ENCODE measurements around the gene TAOK3.
"Not testable (repeated sequence)": the region's sequence is repeated elsewhere in the genome, so short reads cannot be mapped to it uniquely, and the experiment has no call there.

TAOK3 gene

DNA sequence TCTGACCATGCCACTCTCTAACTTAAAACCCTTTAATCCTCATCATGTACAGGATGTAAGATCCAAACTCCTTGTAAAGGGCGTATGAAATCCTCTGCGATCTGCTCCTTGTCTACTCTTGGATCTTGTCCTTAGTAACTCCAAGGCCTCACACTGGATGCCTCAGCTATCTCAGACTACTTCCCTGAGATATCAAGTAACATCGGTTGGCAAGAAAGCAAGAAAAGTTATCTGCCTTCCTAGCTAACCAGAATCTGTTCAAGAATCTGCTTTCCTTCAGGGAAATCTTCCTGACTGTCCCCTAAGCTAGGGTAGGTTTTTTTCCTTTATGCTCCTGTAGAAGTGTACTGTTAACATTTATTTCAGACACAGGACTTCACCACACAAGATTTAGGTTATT lies 82.6 kb downstream of the TAOK3 start:
- no peak overlapping the region for H3K9ac ChIP-seq (ENCODE audit: insufficient read length)
- H3K27ac ChIP-seq: no peak overlapping the region
- H3K9me3 ChIP-seq (ENCODE audit: low read depth, low read length): no peaks in the 10 kb centered on the region
- H3K36me3 ChIP-seq (ENCODE audit: insufficient read depth, low read length): no peaks in the 10 kb centered on the region
- no peak for DNase-seq (ENCODE audit: low read depth, low spot score)
- TF ChIP-seq FOXP2 (optimal IDR thresholded peaks at IDR 0.05; ENCODE audit: control extremely low read depth, extremely low read length, insufficient read depth) (no peak), EZH2 (IDR thresholded peaks at IDR 0.05) (no peak), POLR2AphosphoS5 (IDR thresholded peaks at IDR 0.05; ENCODE audit: borderline replicate concordance, low read depth, low read length) (no peak)
- H3K4me3 ChIP-seq: no peak overlapping the region

DNA sequence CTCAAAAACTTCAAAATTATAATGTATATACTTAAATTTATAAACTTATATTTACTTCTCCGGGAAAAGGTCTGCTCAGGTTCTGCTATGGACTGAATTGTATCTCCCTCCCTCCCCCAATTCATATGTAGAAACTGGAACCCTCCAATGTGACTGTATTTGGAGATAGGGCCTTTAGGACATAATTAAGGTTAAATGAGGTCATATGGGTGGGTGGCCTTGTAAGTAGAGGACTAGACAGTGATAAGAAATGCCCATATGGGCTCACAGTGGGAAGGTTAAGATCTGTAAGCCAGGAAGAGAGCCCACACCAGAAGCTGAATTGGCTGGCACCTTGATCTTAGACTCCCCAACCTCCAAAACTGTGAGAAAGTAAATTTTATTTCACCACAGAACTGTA lies 84.5 kb downstream of the TAOK3 start:
- TF ChIP-seq POLR2AphosphoS5 (IDR thresholded peaks at IDR 0.05; ENCODE audit: borderline replicate concordance, low read depth, low read length) (no peak), FOXP2 (optimal IDR thresholded peaks at IDR 0.05; ENCODE audit: control extremely low read depth, extremely low read length, insufficient read depth) (no peak), EZH2 (IDR thresholded peaks at IDR 0.05) (no peak)
- no peak overlapping the region for H3K27ac ChIP-seq

DNA sequence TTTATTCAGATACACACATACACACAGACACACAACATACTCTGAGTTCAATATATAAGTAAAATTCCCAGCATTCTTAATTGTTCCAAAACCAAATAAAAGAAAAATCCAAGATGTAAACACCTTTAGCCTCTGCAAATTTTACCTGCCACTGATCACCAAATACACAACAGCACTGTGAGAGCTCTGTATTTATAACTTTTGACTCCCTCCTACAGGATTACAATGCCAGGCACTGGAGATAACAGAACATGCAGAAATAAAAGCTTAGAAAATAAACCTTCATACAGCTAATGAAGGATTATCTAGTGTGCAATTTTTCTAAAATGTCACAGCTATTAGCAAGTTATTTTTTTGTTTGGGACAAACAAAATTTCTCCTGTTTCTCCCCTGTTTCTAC lies 85.0 kb downstream of the TAOK3 start:
- Histone ChIP-seq H3K4me3 (no peak overlapping the region), H3K9ac (ENCODE audit: insufficient read length) (no peak overlapping the region), H3K27ac (no peak overlapping the region), H3K9me3 (ENCODE audit: low read depth, low read length) (no peaks in the 10 kb centered on the region), H3K36me3 (ENCODE audit: insufficient read depth, low read length) (no peaks in the 10 kb centered on the region)
- TF ChIP-seq EZH2 (IDR thresholded peaks at IDR 0.05) (no peak), FOXP2 (optimal IDR thresholded peaks at IDR 0.05; ENCODE audit: control extremely low read depth, extremely low read length, insufficient read depth) (no peak), POLR2AphosphoS5 (IDR thresholded peaks at IDR 0.05; ENCODE audit: borderline replicate concordance, low read depth, low read length) (no peak)
- no peak for DNase-seq (ENCODE audit: low read depth, low spot score)

More for the DNA sequence above, 84.5 kb downstream of the TAOK3 start:
- no peak for DNase-seq (ENCODE audit: low read depth, low spot score)
- no peaks in the 10 kb centered on the region for H3K36me3 ChIP-seq (ENCODE audit: insufficient read depth, low read length)
- H3K9me3 ChIP-seq (ENCODE audit: low read depth, low read length): no peaks in the 10 kb centered on the region
- H3K9ac ChIP-seq (ENCODE audit: insufficient read length): no peak overlapping the region
- no peak overlapping the region for H3K4me3 ChIP-seq

DNA sequence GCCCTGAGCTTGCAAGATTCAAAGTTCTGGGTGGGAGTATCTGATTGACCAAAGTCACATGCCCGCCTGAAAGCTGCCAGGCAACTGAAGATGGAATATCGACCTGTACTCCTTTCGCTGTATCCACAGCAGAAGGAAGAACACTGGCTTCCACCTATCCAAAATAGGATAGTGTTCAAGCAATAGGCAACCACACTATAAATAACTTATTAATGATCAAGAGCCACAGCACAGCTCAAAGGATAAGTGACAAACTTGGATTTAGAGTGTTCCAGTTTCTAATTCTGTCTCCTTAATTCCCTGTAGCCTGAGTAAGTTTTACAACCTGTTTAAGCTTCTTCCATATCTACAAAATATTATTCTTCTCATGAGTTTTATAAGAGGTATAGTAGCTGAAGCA lies 89.9 kb downstream of the TAOK3 start:
- no peaks in the 10 kb centered on the region for H3K9me3 ChIP-seq (ENCODE audit: low read depth, low read length)
- no peak overlapping the region for H3K9ac ChIP-seq (ENCODE audit: insufficient read length)
- no peak for DNase-seq (ENCODE audit: low read depth, low spot score)
- H3K27ac ChIP-seq: no peak overlapping the region
- TF ChIP-seq EZH2 (IDR thresholded peaks at IDR 0.05) (no peak), FOXP2 (optimal IDR thresholded peaks at IDR 0.05; ENCODE audit: control extremely low read depth, extremely low read length, insufficient read depth) (no peak), POLR2AphosphoS5 (IDR thresholded peaks at IDR 0.05; ENCODE audit: borderline replicate concordance, low read depth, low read length) (no peak)
- no peaks in the 10 kb centered on the region for H3K36me3 ChIP-seq (ENCODE audit: insufficient read depth, low read length)
- H3K4me3 ChIP-seq: no peak overlapping the region

DNA sequence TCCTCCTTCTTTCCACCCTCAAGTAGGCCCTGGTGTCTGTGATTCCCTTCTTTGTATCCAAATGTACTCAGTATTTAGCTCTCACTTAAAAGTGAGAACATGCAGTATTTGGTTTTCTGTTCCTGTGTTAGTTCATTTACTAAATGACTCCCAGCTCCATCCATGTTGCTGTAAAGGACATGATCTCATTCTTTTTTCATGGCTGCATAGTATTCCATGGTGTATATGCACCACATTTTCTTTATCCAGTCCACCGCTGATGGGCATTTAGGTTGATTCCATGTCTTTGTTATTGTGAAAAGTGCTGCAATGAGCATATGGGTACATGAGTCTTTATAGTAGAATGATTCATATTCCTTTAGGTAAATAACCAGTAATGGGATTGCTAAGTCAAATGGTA lies 94.4 kb downstream of the TAOK3 start:
- not testable (repeated sequence) for H3K36me3 ChIP-seq (ENCODE audit: insufficient read depth, low read length); H3K9me3 ChIP-seq (ENCODE audit: low read depth, low read length); H3K9ac ChIP-seq (ENCODE audit: insufficient read length); DNase-seq (ENCODE audit: low read depth, low spot score); H3K27ac ChIP-seq; H3K4me3 ChIP-seq

DNA sequence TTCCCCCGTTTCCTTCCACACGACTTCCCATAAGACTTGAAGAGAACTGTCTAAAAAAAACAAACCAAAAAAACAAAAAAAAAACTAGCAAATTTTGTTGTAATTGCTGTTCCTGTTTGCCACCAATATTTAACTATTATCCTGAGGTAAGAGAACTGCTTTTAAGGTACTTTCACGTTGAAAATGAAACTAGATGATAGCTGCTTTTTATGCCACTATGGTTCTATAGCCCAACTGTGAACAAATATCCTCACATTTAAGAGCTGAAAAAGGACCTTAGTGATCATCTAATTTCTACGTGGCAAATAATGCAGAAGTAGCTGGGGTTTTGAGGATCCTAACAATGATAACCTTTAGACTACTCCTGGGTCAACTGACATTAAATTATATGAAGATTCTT lies 98.6 kb downstream of the TAOK3 start:
- TF ChIP-seq POLR2AphosphoS5 (IDR thresholded peaks at IDR 0.05; ENCODE audit: borderline replicate concordance, low read depth, low read length) (no peak), FOXP2 (optimal IDR thresholded peaks at IDR 0.05; ENCODE audit: control extremely low read depth, extremely low read length, insufficient read depth) (no peak), EZH2 (IDR thresholded peaks at IDR 0.05) (no peak)
- DNase-seq (ENCODE audit: low read depth, low spot score): no peak
- no peak overlapping the region for H3K9ac ChIP-seq (ENCODE audit: insufficient read length)
- no peak overlapping the region for H3K4me3 ChIP-seq
- H3K27ac ChIP-seq: no peak overlapping the region
- no peaks in the 10 kb centered on the region for H3K9me3 ChIP-seq (ENCODE audit: low read depth, low read length)
- no peaks in the 10 kb centered on the region for H3K36me3 ChIP-seq (ENCODE audit: insufficient read depth, low read length)

DNA sequence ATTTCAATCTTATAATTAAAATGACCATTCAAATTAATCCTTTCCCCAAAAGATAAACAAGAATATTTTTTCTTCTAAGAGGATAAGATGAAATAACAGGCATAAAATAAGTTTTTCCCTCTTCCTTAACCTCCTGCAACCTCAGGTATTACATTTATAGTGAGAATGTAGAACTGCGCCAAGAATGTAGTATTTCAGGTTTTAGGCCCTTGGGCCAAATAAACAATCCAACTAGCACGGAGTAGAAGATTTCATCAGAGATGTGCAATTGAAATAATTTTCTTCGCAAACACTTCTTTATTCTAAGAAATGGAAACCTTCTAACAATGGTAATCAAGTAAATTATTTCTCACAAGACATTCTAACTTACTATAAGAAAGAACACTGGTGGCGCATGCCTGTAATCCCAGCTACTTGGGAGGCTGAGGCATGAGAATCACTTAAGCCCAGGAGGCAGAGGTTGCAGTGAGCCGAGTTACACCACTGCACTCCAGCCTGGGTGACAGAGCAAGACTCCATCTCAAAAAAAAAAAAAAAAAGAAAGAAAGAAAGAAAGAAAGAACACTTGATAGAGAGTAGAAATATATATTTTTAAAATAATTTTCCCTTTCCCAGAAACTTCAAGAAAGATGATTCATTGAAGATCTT lies 100.8 kb downstream of the TAOK3 start:
- Histone ChIP-seq H3K4me3 (no peak overlapping the region), H3K27ac (no peak overlapping the region), H3K36me3 (ENCODE audit: insufficient read depth, low read length) (no peaks in the 10 kb centered on the region), H3K9ac (ENCODE audit: insufficient read length) (no peak overlapping the region), H3K9me3 (ENCODE audit: low read depth, low read length) (no peaks in the 10 kb centered on the region)
- TF ChIP-seq FOXP2 (optimal IDR thresholded peaks at IDR 0.05; ENCODE audit: control extremely low read depth, extremely low read length, insufficient read depth): no peak
- no peak for TF ChIP-seq POLR2AphosphoS5 (IDR thresholded peaks at IDR 0.05; ENCODE audit: borderline replicate concordance, low read depth, low read length)
- TF ChIP-seq EZH2 (IDR thresholded peaks at IDR 0.05): no peak
- DNase-seq (ENCODE audit: low read depth, low spot score): no peak

DNA sequence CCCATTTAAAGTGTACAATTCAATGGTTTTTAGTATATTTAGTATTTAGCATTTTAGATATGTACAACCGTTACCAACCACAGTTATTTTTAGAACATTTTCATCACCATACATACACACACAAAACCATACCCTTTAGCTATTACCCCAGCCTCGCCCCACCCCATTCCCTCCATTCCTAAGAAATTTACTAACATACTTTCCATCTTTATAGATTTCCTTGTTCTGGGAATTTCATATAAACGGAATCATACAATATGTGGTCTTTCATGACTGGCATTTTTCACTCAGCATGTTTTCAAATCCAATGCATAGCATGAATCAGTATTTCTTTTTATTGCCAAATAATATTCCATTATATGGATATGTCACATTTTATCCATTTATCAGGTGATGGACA lies 101.5 kb downstream of the TAOK3 start:
- Histone ChIP-seq H3K27ac (no peak overlapping the region), H3K9me3 (ENCODE audit: low read depth, low read length) (no peaks in the 10 kb centered on the region), H3K36me3 (ENCODE audit: insufficient read depth, low read length) (no peaks in the 10 kb centered on the region), H3K4me3 (no peak overlapping the region), H3K9ac (ENCODE audit: insufficient read length) (no peak overlapping the region)
- no peak for DNase-seq (ENCODE audit: low read depth, low spot score)
- TF ChIP-seq POLR2AphosphoS5 (IDR thresholded peaks at IDR 0.05; ENCODE audit: borderline replicate concordance, low read depth, low read length): no peak
- TF ChIP-seq FOXP2 (optimal IDR thresholded peaks at IDR 0.05; ENCODE audit: control extremely low read depth, extremely low read length, insufficient read depth): no peak

DNA sequence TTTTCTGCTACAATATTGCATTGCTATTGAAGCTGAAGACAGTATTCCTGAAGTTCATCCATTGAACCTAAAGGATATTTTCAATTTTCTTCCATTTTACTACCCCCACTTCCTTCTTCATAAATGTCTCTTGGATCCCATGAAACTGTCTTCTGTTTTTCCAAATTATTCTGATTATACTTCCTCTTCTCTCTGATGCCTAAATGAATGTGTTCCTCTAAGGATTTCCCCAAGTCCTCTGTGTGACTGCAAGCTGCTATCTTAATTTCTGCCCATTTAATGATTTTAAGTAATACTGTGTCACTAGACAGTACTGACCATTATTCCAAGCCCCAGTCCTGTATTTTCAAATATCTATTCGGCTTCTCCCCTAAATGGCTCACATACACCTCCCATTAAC lies 102.9 kb downstream of the TAOK3 start:
- H3K9ac ChIP-seq (ENCODE audit: insufficient read length): no peak overlapping the region
- no peak overlapping the region for H3K4me3 ChIP-seq
- TF ChIP-seq EZH2 (IDR thresholded peaks at IDR 0.05): no peak
- no peak for TF ChIP-seq FOXP2 (optimal IDR thresholded peaks at IDR 0.05; ENCODE audit: control extremely low read depth, extremely low read length, insufficient read depth)
- TF ChIP-seq POLR2AphosphoS5 (IDR thresholded peaks at IDR 0.05; ENCODE audit: borderline replicate concordance, low read depth, low read length): no peak
- DNase-seq (ENCODE audit: low read depth, low spot score): no peak
- H3K36me3 ChIP-seq (ENCODE audit: insufficient read depth, low read length): no peaks in the 10 kb centered on the region
- no peaks in the 10 kb centered on the region for H3K9me3 ChIP-seq (ENCODE audit: low read depth, low read length)
- no peak overlapping the region for H3K27ac ChIP-seq
